Activated naive CD4-positive, alpha-beta T cell treated with anti-CD3 and anti-CD28 coated beads, Interleukin-2, amount 50 U/mL, for 24 hours (primary cell): ENCODE measurements around the gene SLC5A6.

Experiments
- H3K27ac Mint-ChIP-seq: one replicate; pipeline ENCODE4 v1.8.0; 2021; ENCODE audit warnings: mild to moderate bottlenecking, mixed read lengths
- H3K27me3 Mint-ChIP-seq: one replicate; pipeline ENCODE4 v1.8.0; 2021; ENCODE audit warnings: mixed read lengths
- H3K36me3 Mint-ChIP-seq: one replicate; pipeline ENCODE4 v1.8.0; 2021; ENCODE audit warnings: mixed read lengths
- H3K4me1 Mint-ChIP-seq: one replicate; pipeline ENCODE4 v1.8.0; 2021; ENCODE audit warnings: mixed read lengths
- H3K4me3 Mint-ChIP-seq: one replicate; pipeline ENCODE4 v1.8.0; 2021; ENCODE audit warnings: mild to moderate bottlenecking, mixed read lengths
- H3K9me3 Mint-ChIP-seq: one replicate; pipeline ENCODE4 v1.8.0; 2021; ENCODE audit warnings: mixed read lengths

The SLC5A6 gene

GRCh38 chr2:27242614-27242951 is 30.5 kb upstream of the SLC5A6 start:
- H3K27ac Mint-ChIP-seq: no peak overlapping the region
- no peaks in the 10 kb centered on the region for H3K27me3 Mint-ChIP-seq

GRCh38 chr2:27241761-27242613 is 29.9 kb upstream of the SLC5A6 start:
- H3K4me1 Mint-ChIP-seq: no peaks in the 10 kb centered on the region
- H3K27me3 Mint-ChIP-seq: no peaks in the 10 kb centered on the region
- H3K27ac Mint-ChIP-seq: peak overlapping the region; percentile 30
- H3K4me3 Mint-ChIP-seq: no peak overlapping the region
- peaks cover 8% of the 10 kb centered on the region for H3K36me3 Mint-ChIP-seq
- no peaks in the 10 kb centered on the region for H3K9me3 Mint-ChIP-seq

More at GRCh38 chr2:27242614-27242951, 30.5 kb upstream of the SLC5A6 start:
- Mint-ChIP-seq H3K4me1 (no peaks in the 10 kb centered on the region), H3K9me3 (no peaks in the 10 kb centered on the region), H3K36me3 (peaks cover 5% of the 10 kb centered on the region), H3K4me3 (no peak overlapping the region)

GRCh38 chr2:27240406-27240805 is 28.3 kb upstream of the SLC5A6 start:
- Mint-ChIP-seq H3K9me3 (no peaks in the 10 kb centered on the region), H3K4me3 (no peak overlapping the region), H3K27me3 (no peaks in the 10 kb centered on the region), H3K4me1 (no peaks in the 10 kb centered on the region), H3K27ac (peak overlapping the region; percentile 51), H3K36me3 (peaks cover 12% of the 10 kb centered on the region)

GRCh38 chr2:27238976-27239375 is 26.9 kb upstream of the SLC5A6 start:
- Mint-ChIP-seq H3K9me3 (no peaks in the 10 kb centered on the region), H3K27me3 (no peaks in the 10 kb centered on the region), H3K27ac (no peak overlapping the region), H3K4me1 (no peaks in the 10 kb centered on the region), H3K36me3 (peaks cover 12% of the 10 kb centered on the region), H3K4me3 (no peak overlapping the region)

GRCh38 chr2:27237341-27237945 is 25.4 kb upstream of the SLC5A6 start:
- no peaks in the 10 kb centered on the region for H3K27me3 Mint-ChIP-seq
- no peaks in the 10 kb centered on the region for H3K9me3 Mint-ChIP-seq
- H3K36me3 Mint-ChIP-seq: peaks cover 17% of the 10 kb centered on the region
- no peak overlapping the region for H3K27ac Mint-ChIP-seq
- no peak overlapping the region for H3K4me3 Mint-ChIP-seq
- no peaks in the 10 kb centered on the region for H3K4me1 Mint-ChIP-seq

GRCh38 chr2:27236626-27237025 is 24.6 kb upstream of the SLC5A6 start:
- Mint-ChIP-seq H3K27me3 (no peaks in the 10 kb centered on the region), H3K4me1 (no peaks in the 10 kb centered on the region), H3K4me3 (no peak overlapping the region), H3K9me3 (no peaks in the 10 kb centered on the region), H3K36me3 (peaks cover 18% of the 10 kb centered on the region), H3K27ac (no peak overlapping the region)

GRCh38 chr2:27236136-27236535 is 24.1 kb upstream of the SLC5A6 start:
- Mint-ChIP-seq H3K4me1 (no peaks in the 10 kb centered on the region), H3K9me3 (no peaks in the 10 kb centered on the region), H3K27me3 (no peaks in the 10 kb centered on the region), H3K4me3 (no peak overlapping the region), H3K36me3 (peaks cover 22% of the 10 kb centered on the region), H3K27ac (no peak overlapping the region)

GRCh38 chr2:27233341-27233740 is 21.3 kb upstream of the SLC5A6 start:
- Mint-ChIP-seq H3K27me3 (no peaks in the 10 kb centered on the region), H3K36me3 (peaks cover 19% of the 10 kb centered on the region), H3K4me1 (no peaks in the 10 kb centered on the region), H3K27ac (no peak overlapping the region), H3K4me3 (no peak overlapping the region), H3K9me3 (no peaks in the 10 kb centered on the region)

- Mint-ChIP-seq H3K4me3 (no peak overlapping the region), H3K4me1 (no peaks in the 10 kb centered on the region), H3K36me3 (peaks cover 19% of the 10 kb centered on the region), H3K27me3 (no peaks in the 10 kb centered on the region), H3K27ac (no peak overlapping the region), H3K9me3 (no peaks in the 10 kb centered on the region)
These were observed 19.9 kb upstream of the SLC5A6 start for GRCh38 chr2:27231921-27232320.

- Mint-ChIP-seq H3K4me3 (no peak overlapping the region), H3K9me3 (no peaks in the 10 kb centered on the region), H3K27ac (no peak overlapping the region), H3K27me3 (no peaks in the 10 kb centered on the region), H3K36me3 (peaks cover 25% of the 10 kb centered on the region), H3K4me1 (no peaks in the 10 kb centered on the region)
These were observed 15.4 kb upstream of the SLC5A6 start for GRCh38 chr2:27227501-27227900.

- Mint-ChIP-seq H3K27me3 (no peaks in the 10 kb centered on the region), H3K9me3 (no peaks in the 10 kb centered on the region), H3K4me1 (no peaks in the 10 kb centered on the region), H3K36me3 (peaks cover 27% of the 10 kb centered on the region), H3K27ac (no peak overlapping the region), H3K4me3 (no peak overlapping the region)
These were observed 13.5 kb upstream of the SLC5A6 start for GRCh38 chr2:27225526-27225925.

GRCh38 chr2:27223416-27223815 is 11.3 kb upstream of the SLC5A6 start:
- H3K36me3 Mint-ChIP-seq: peaks cover 31% of the 10 kb centered on the region
- no peaks in the 10 kb centered on the region for H3K27me3 Mint-ChIP-seq
- H3K27ac Mint-ChIP-seq: no peak overlapping the region
- no peaks in the 10 kb centered on the region for H3K9me3 Mint-ChIP-seq
- H3K4me1 Mint-ChIP-seq: peaks cover 10% of the 10 kb centered on the region
- H3K4me3 Mint-ChIP-seq: no peak overlapping the region

- H3K4me1 Mint-ChIP-seq: peaks cover 17% of the 10 kb centered on the region
- H3K4me3 Mint-ChIP-seq: no peak overlapping the region
- H3K27me3 Mint-ChIP-seq: no peaks in the 10 kb centered on the region
- no peak overlapping the region for H3K27ac Mint-ChIP-seq
- no peaks in the 10 kb centered on the region for H3K9me3 Mint-ChIP-seq
- peaks cover 39% of the 10 kb centered on the region for H3K36me3 Mint-ChIP-seq
These were observed 10.3 kb upstream of the SLC5A6 start for GRCh38 chr2:27222407-27222806.

- no peaks in the 10 kb centered on the region for H3K9me3 Mint-ChIP-seq
- H3K4me1 Mint-ChIP-seq: peaks cover 27% of the 10 kb centered on the region
- H3K4me3 Mint-ChIP-seq: no peak overlapping the region
- no peaks in the 10 kb centered on the region for H3K27me3 Mint-ChIP-seq
- peaks cover 37% of the 10 kb centered on the region for H3K36me3 Mint-ChIP-seq
- no peak overlapping the region for H3K27ac Mint-ChIP-seq
These were observed 9.1 kb upstream of the SLC5A6 start for GRCh38 chr2:27221166-27221565.

GRCh38 chr2:27220091-27220490 is 8.0 kb upstream of the SLC5A6 start:
- no peaks in the 10 kb centered on the region for H3K27me3 Mint-ChIP-seq
- peaks cover 27% of the 10 kb centered on the region for H3K4me1 Mint-ChIP-seq
- no peaks in the 10 kb centered on the region for H3K9me3 Mint-ChIP-seq
- H3K36me3 Mint-ChIP-seq: peaks cover 36% of the 10 kb centered on the region
- peak overlapping the region; percentile 27 for H3K4me3 Mint-ChIP-seq
- no peak overlapping the region for H3K27ac Mint-ChIP-seq

- no peaks in the 10 kb centered on the region for H3K9me3 Mint-ChIP-seq
- H3K27me3 Mint-ChIP-seq: no peaks in the 10 kb centered on the region
- H3K4me1 Mint-ChIP-seq: peaks cover 27% of the 10 kb centered on the region
- peaks cover 29% of the 10 kb centered on the region for H3K36me3 Mint-ChIP-seq
- no peak overlapping the region for H3K27ac Mint-ChIP-seq
- H3K4me3 Mint-ChIP-seq: peak overlapping the region; percentile 95
These were observed 7.0 kb upstream of the SLC5A6 start for GRCh38 chr2:27219091-27219490.
